Stimulated activated CD4-positive, alpha-beta T cell treated with anti-CD3 and anti-CD28 coated beads, Interleukin-12 subunit alpha, Interleukin-12 subunit beta, amount 100 ng/mL, for 24 hours (primary cell): ENCODE data around the gene HSD11B2.

Source experiments
- DNase-seq, 2 experiments: peaks; one replicate each; pipeline ENCODE4 v3.0.0-alpha.2; 2020; ENCODE audit warnings: low read depth in 2 of 2

HSD11B2 gene

GRCh38 chr16:67451704-67452435 lies 20.9 kb downstream of the HSD11B2 start:
- no peak for DNase-seq

- DNase-seq = no peak
Observed at GRCh38 chr16:67454104-67454503, 23.2 kb downstream of the HSD11B2 start.

- no peak for DNase-seq
Observed at GRCh38 chr16:67454852-67455251, 23.9 kb downstream of the HSD11B2 start.

- no peak for DNase-seq
Observed at GRCh38 chr16:67456391-67457081, 25.6 kb downstream of the HSD11B2 start.

- no peak for DNase-seq
Observed at GRCh38 chr16:67457611-67458010, 26.7 kb downstream of the HSD11B2 start.

- DNase-seq = no peak
Observed at GRCh38 chr16:67458121-67458641, 27.3 kb downstream of the HSD11B2 start.

- no peak for DNase-seq
Observed at GRCh38 chr16:67459066-67459860, 28.3 kb downstream of the HSD11B2 start.

- DNase-seq = no peak
Observed at GRCh38 chr16:67459861-67460150, 28.9 kb downstream of the HSD11B2 start.

GRCh38 chr16:67460168-67460567 lies 29.2 kb downstream of the HSD11B2 start:
- no peak for DNase-seq

- no peak for DNase-seq
Observed at GRCh38 chr16:67460961-67461360, 30.0 kb downstream of the HSD11B2 start.

- DNase-seq = no peak
Observed at GRCh38 chr16:67461600-67462278, 30.8 kb downstream of the HSD11B2 start.

GRCh38 chr16:67462279-67462655 lies 31.3 kb downstream of the HSD11B2 start:
- no peak for DNase-seq

- no peak for DNase-seq
Observed at GRCh38 chr16:67463059-67463458, 32.1 kb downstream of the HSD11B2 start.

- DNase-seq = no peak
Observed at GRCh38 chr16:67463691-67464090, 32.8 kb downstream of the HSD11B2 start.

- no peak for DNase-seq
Observed at GRCh38 chr16:67464565-67464964, 33.6 kb downstream of the HSD11B2 start.

GRCh38 chr16:67466581-67466980 lies 35.7 kb downstream of the HSD11B2 start:
- no peak for DNase-seq

GRCh38 chr16:67468731-67469130 lies 37.8 kb downstream of the HSD11B2 start:
- no peak for DNase-seq

GRCh38 chr16:67470359-67470758 lies 39.4 kb downstream of the HSD11B2 start:
- DNase-seq = no peak

- no peak for DNase-seq
Observed at GRCh38 chr16:67471758-67472384, 41.0 kb downstream of the HSD11B2 start.

- no peak for DNase-seq
Observed at GRCh38 chr16:67474551-67475455, 43.9 kb downstream of the HSD11B2 start.
